Measurements from ENCODE around the gene PLCXD3.

DNA sequence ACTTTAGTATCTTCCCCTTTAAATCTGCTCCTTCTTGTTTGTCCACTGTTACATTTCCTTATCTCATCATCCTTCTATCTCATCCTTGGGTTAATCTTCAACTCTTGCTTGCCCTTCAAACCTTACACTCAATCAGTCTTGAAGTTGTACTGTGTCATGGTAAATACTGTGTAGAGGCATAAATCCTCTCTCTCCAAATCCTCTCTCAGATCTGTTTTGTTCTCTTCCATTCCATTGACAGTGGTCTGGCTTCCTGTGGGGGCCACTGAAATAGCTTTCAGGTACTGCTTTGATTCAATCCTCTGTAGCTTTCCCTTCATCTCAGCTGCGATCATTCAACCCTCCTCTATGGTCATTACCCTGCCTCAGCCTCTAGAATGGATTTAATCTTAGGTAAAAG, 104.0 kb downstream of the PLCXD3 start:
- TF ChIP-seq EZH2phosphoT487 (IDR thresholded peaks at IDR 0.05; ENCODE audit: insufficient read depth, low read depth) (no peak), EZH2 (IDR thresholded peaks at IDR 0.05; ENCODE audit: insufficient read depth, poor library complexity, severe bottlenecking) (no peak)

Data from GM23248 (cell line).